ENCODE results near the gene SYNDIG1L.

The SYNDIG1L gene

DNA sequence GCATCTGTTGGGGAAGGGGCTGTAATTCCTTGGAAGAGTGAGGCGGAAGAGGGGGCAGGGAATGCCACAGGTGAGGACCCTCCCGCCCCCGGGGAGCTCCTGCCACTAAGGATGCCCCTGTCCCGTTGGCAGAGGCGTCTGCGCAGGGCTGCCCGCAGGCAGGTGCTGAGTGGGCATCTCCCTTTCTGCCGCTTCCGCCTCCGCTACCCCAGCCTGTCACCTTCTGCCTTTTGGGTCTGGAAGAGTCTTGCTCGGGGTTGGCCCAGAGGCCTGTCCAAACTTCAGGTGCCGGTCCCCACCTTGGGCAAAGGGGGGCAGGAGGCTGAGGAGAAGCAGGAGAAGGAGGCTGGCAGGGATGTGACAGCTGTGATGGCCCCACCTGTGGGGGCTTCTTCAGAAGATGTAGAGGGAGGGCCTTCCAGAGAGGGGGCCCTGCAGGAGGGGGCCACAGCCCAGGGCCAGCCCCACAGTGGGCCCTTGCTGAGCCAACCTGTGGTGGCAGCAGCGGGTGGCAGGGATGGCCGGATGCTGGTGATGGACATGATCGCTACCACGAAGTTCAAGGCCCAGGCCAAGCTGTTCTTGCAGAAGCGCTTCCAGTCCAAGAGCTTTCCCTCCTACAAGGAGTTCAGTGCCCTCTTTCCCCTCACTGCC is 67.7 kb downstream of the SYNDIG1L start:
- no peak for DNase-seq

DNA sequence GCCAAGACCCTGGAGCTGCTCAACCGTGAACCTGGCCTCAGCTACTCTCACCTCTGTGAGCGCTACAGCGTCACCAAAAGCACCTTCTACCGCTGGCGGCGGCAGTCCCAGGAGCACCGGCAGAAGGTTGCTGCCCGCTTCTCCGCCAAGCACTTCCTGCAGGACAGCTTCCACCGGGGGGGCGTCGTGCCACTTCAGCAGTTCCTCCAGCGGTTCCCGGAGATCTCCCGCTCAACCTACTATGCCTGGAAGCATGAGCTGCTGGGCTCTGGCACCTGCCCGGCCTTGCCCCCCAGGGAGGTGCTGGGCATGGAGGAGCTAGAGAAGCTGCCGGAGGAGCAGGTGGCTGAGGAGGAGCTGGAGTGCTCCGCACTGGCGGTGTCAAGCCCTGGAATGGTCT is 68.4 kb downstream of the SYNDIG1L start:
- DNase-seq: no peak

DNA sequence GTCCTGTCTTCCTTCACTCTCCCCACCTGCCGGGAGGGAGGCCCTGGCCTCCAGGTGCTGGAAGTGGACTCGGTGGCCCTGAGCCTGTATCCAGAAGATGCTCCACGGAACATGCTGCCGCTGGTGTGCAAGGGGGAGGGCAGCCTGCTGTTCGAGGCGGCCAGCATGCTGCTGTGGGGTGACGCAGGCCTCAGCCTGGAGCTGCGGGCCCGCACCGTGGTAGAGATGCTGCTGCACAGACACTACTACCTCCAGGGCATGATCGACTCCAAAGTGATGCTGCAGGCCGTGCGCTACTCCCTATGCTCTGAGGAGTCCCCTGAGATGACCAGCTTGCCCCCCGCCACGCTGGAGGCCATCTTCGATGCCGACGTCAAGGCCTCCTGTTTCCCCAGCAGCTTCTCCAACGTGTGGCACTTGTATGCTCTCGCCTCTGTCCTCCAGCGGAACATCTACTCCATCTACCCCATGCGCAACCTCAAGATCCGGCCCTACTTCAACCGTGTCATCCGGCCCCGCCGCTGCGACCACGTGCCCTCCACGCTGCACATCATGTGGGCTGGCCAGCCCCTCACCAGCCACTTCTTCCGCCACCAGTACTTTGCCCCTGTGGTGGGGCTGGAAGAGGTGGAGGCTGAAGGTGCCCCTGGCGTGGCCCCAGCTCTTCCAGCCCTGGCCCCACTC is 69.0 kb downstream of the SYNDIG1L start:
- DNase-seq: no peak
